ENCODE measurements around the gene PDLIM5. TPM values are rescaled to one million over a fixed set of nuclear protein-coding genes. Genes with fewer than 3 reads are reported as not detected.
"Not testable (repeated sequence)": the region's sequence is repeated elsewhere in the genome, so short reads cannot be mapped to it uniquely, and the experiment has no call there.

The PDLIM5 gene
- total RNA-seq, 1 experiment from 2014 or later, result 53.8 TPM

DNA sequence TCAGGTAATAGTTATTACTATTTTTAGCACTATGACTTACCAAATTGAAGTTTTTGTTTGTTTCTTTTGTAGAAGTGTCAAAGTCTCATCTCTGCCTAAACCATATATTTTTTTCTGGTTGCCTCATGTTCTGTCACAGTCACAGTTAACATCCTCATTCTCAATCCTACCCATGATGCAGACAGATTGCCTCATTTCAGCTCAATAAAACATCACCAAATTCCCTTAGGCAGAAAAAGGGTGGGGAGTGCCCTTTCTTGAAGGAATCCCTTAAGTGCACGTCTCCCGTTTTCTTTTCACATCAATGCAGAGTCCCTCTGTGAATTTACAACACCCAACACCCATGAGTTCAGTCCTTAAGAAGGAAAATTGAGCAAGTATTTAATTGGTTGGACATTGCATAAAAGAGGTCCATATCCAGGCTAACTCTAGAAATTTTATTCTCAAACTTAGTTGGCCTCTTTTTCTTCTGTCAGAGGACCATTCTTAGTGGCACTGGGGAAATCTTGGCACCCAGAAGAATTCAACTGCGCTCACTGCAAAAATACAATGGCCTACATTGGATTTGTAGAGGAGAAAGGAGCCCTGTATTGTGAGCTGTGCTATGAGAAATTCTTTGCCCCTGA lies 202.4 kb downstream of the PDLIM5 start:
- H2AFZ ChIP-seq (ENCODE audit: low read length), result no peak overlapping the region
- H3K36me3 ChIP-seq (ENCODE audit: insufficient read depth, low read length), result no peaks in the 10 kb centered on the region
- H3K9me3 ChIP-seq (ENCODE audit: low read length), result no peaks in the 10 kb centered on the region
- no peaks in the 10 kb centered on the region for H3K9me2 ChIP-seq (replicated peaks; ENCODE audit: insufficient read depth, low read length)
- no peaks in the 10 kb centered on the region for H3K79me2 ChIP-seq (ENCODE audit: low read length)
- no peak overlapping the region for H3K4me3 ChIP-seq (ENCODE audit: low read length)
- no peak overlapping the region for H3K9ac ChIP-seq (ENCODE audit: low read length)
- H4K20me1 ChIP-seq (ENCODE audit: insufficient read depth, low read depth, low read length), result no peaks in the 10 kb centered on the region
- H3K4me1 ChIP-seq (ENCODE audit: low read length), result no peaks in the 10 kb centered on the region
- no peak for DNase-seq
- no peaks in the 10 kb centered on the region for H3K27me3 ChIP-seq (ENCODE audit: low read length)
- no peak overlapping the region for H3K4me2 ChIP-seq (ENCODE audit: low read depth, low read length, poor library complexity, severe bottlenecking)
- H3K27ac ChIP-seq (ENCODE audit: low read length), result no peak overlapping the region

DNA sequence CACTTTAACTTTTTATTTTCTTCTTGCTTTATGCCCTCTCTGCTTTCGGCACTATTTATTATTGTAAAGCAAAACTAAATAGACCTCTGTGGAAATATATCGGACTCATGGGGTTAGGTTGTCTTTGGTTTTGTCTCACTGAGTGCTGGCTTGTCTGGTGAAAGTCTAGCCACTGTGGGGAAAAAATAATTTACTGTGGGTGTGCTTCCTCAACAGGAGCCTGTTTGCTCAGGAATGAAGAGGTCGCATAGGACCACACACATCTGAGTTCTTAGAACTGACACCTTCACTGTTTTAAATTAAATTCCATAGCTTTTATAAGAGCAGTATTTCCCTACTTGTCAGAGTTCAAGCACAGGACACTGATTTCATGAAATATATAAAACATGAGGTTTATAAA lies 203.0 kb downstream of the PDLIM5 start:
- Histone ChIP-seq H3K9me3 (ENCODE audit: low read length) (no peaks in the 10 kb centered on the region), H3K27ac (ENCODE audit: low read length) (no peak overlapping the region), H2AFZ (ENCODE audit: low read length) (no peak overlapping the region), H3K4me3 (ENCODE audit: low read length) (no peak overlapping the region), H3K27me3 (ENCODE audit: low read length) (no peaks in the 10 kb centered on the region), H3K9me2 (replicated peaks; ENCODE audit: insufficient read depth, low read length) (no peaks in the 10 kb centered on the region), H3K4me1 (ENCODE audit: low read length) (no peaks in the 10 kb centered on the region), H3K36me3 (ENCODE audit: insufficient read depth, low read length) (no peaks in the 10 kb centered on the region), H3K79me2 (ENCODE audit: low read length) (no peaks in the 10 kb centered on the region), H3K4me2 (ENCODE audit: low read depth, low read length, poor library complexity, severe bottlenecking) (no peak overlapping the region), H4K20me1 (ENCODE audit: insufficient read depth, low read depth, low read length) (no peaks in the 10 kb centered on the region), H3K9ac (ENCODE audit: low read length) (no peak overlapping the region)
- no peak for DNase-seq

GRCh38 chr4:94660614-94661013 lies 208.9 kb downstream of the PDLIM5 start:
- no peaks in the 10 kb centered on the region for H3K9me2 ChIP-seq (replicated peaks; ENCODE audit: insufficient read depth, low read length)
- no peak overlapping the region for H3K4me2 ChIP-seq (ENCODE audit: low read depth, low read length, poor library complexity, severe bottlenecking)
- no peak for DNase-seq
- H2AFZ ChIP-seq (ENCODE audit: low read length), result no peak overlapping the region
- H4K20me1 ChIP-seq (ENCODE audit: insufficient read depth, low read depth, low read length), result no peaks in the 10 kb centered on the region
- no peak overlapping the region for H3K27ac ChIP-seq (ENCODE audit: low read length)
- H3K9ac ChIP-seq (ENCODE audit: low read length), result no peak overlapping the region
- H3K4me3 ChIP-seq (ENCODE audit: low read length), result no peak overlapping the region
- no peaks in the 10 kb centered on the region for H3K4me1 ChIP-seq (ENCODE audit: low read length)
- H3K79me2 ChIP-seq (ENCODE audit: low read length), result no peaks in the 10 kb centered on the region
- H3K27me3 ChIP-seq (ENCODE audit: low read length), result no peaks in the 10 kb centered on the region
- H3K9me3 ChIP-seq (ENCODE audit: low read length), result no peaks in the 10 kb centered on the region
- H3K36me3 ChIP-seq (ENCODE audit: insufficient read depth, low read length), result no peaks in the 10 kb centered on the region

GRCh38 chr4:94665021-94665420 lies 213.3 kb downstream of the PDLIM5 start:
- not testable (repeated sequence) for H3K4me3 ChIP-seq (ENCODE audit: low read length); H3K9me3 ChIP-seq (ENCODE audit: low read length); H3K27ac ChIP-seq (ENCODE audit: low read length); DNase-seq; H4K20me1 ChIP-seq (ENCODE audit: insufficient read depth, low read depth, low read length); H3K4me1 ChIP-seq (ENCODE audit: low read length); H3K4me2 ChIP-seq (ENCODE audit: low read depth, low read length, poor library complexity, severe bottlenecking); H3K9me2 ChIP-seq (replicated peaks; ENCODE audit: insufficient read depth, low read length); H3K9ac ChIP-seq (ENCODE audit: low read length); H2AFZ ChIP-seq (ENCODE audit: low read length); H3K79me2 ChIP-seq (ENCODE audit: low read length); H3K27me3 ChIP-seq (ENCODE audit: low read length); H3K36me3 ChIP-seq (ENCODE audit: insufficient read depth, low read length)

DNA sequence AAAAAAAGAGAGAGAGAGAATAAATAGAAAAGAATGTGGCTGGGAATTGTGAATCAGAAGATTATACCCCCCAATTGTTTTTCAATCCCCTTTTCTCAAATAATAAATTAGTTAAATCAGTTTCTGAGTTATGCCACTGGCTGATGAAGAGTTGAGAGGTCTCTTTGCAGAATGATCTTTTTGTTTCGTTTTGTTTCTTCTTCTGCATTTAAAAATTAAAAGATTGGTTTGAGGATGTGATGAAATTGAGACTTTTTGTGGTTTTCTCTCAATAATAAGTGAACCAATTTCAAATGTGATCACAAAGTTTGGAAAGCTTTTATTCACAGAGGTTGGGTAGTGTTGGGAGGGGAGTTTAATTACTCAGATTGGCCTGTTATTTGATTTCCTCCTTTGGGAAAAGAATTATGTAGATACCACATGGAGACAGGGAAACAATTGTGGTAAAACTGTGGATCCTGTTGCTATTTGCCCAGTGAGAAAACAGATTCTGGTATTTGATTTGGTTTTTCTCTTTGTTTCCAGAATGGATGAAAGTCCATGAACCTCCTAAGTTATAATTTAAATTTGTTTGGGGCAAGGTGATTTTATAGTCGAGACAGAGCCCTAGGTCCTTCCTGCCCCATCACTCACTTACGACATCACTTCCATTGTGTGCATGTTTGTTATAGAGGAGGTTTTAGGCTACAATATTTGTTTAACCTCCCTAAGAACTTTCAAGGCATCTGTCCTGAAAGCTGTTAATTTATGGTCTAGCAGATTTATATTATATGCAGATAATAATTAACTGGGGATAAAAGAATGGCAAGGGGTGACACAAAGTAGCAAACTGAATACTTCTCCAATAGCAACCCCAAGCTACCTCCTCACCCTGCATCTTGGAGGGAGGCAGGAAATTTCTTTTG lies 214.0 kb downstream of the PDLIM5 start:
- Histone ChIP-seq H3K36me3 (ENCODE audit: insufficient read depth, low read length) (no peaks in the 10 kb centered on the region), H3K27ac (ENCODE audit: low read length) (no peak overlapping the region), H2AFZ (ENCODE audit: low read length) (no peak overlapping the region), H3K79me2 (ENCODE audit: low read length) (no peaks in the 10 kb centered on the region), H3K9me3 (ENCODE audit: low read length) (no peaks in the 10 kb centered on the region), H3K9me2 (replicated peaks; ENCODE audit: insufficient read depth, low read length) (no peaks in the 10 kb centered on the region), H3K4me1 (ENCODE audit: low read length) (no peaks in the 10 kb centered on the region), H3K27me3 (ENCODE audit: low read length) (no peaks in the 10 kb centered on the region), H4K20me1 (ENCODE audit: insufficient read depth, low read depth, low read length) (no peaks in the 10 kb centered on the region), H3K9ac (ENCODE audit: low read length) (no peak overlapping the region), H3K4me2 (ENCODE audit: low read depth, low read length, poor library complexity, severe bottlenecking) (no peak overlapping the region), H3K4me3 (ENCODE audit: low read length) (no peak overlapping the region)
- DNase-seq, result no peak

DNA sequence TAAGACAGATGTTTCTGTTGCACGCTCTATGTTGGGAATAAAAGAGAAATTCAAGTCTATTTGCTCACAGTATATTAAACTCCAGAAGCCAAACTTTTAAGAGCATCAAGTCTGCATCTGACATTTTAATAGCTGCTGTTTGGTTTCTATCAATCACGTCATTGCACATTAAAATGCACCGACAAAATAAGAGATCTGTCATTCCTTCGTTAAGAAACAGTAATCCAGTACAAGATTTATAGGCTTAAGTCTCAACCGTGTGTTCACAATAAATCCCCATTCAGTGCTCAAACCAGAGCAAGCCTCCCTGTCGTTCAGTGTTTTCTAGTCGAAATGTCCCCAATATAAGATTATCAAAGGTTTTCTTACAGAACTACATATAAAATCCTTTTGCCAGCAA lies 217.0 kb downstream of the PDLIM5 start:
- Histone ChIP-seq H3K36me3 (ENCODE audit: insufficient read depth, low read length) (no peaks in the 10 kb centered on the region), H3K79me2 (ENCODE audit: low read length) (no peaks in the 10 kb centered on the region), H3K27ac (ENCODE audit: low read length) (no peak overlapping the region), H3K4me1 (ENCODE audit: low read length) (no peaks in the 10 kb centered on the region; the same call in 1 of the 2 replicates), H3K27me3 (ENCODE audit: low read length) (no peaks in the 10 kb centered on the region), H3K9me2 (replicated peaks; ENCODE audit: insufficient read depth, low read length) (no peaks in the 10 kb centered on the region), H3K4me3 (ENCODE audit: low read length) (no peak overlapping the region), H2AFZ (ENCODE audit: low read length) (no peak overlapping the region), H4K20me1 (ENCODE audit: insufficient read depth, low read depth, low read length) (no peaks in the 10 kb centered on the region), H3K9me3 (ENCODE audit: low read length) (no peaks in the 10 kb centered on the region), H3K9ac (ENCODE audit: low read length) (no peak overlapping the region), H3K4me2 (ENCODE audit: low read depth, low read length, poor library complexity, severe bottlenecking) (no peak overlapping the region)
- no peak for DNase-seq

DNA sequence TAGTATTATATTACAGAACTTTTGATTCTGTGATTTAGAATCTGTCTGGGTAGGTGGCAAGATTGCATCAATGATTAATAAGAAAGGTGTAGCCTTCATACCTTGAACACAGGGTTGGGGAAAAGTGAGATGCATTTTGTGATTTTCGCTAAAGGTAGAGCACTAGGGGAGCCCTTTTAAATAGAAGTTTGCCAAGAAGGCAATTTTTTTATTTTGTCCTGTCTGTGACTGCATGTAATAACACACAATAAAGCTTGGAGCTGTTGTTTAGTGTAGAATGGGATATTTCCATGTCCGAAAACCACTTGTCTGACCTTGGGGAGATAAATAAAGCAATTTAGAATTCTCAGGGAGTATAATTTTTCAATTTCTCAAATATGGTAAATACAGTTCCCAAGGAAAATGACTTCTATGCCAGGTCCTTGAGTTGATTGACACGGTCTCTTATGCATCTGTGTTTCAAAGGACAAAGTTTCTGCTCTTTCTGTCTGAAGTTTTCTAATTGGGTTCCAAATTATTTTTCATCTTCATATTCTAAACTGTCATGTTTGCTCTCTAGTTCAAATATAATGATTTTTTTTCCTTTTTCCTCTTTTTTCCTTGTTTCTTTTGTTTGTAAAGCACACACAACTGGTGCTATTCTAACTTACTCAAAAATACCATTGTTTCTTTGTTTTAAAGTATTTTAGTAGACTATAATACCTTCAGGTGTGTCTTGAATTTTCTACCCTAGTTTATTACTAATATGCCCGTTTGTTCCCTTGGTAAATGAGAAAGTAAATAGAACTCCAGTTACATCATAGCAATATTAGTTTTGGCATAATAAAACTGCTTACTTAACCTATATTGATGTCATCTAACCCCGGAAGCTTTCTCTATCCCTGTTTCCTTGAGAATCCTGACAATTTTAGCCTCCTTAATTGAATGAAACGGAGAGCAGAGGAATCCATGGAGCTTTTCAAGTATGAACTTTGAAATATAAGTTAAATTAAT lies 218.2 kb downstream of the PDLIM5 start:
- H3K4me2 ChIP-seq (ENCODE audit: low read depth, low read length, poor library complexity, severe bottlenecking), result no peak overlapping the region
- no peaks in the 10 kb centered on the region; the same call in 1 of the 2 replicates for H3K4me1 ChIP-seq (ENCODE audit: low read length)
- H3K27ac ChIP-seq (ENCODE audit: low read length), result no peak overlapping the region
- H3K36me3 ChIP-seq (ENCODE audit: insufficient read depth, low read length), result no peaks in the 10 kb centered on the region
- DNase-seq, result no peak
- no peak overlapping the region for H3K9ac ChIP-seq (ENCODE audit: low read length)
- no peaks in the 10 kb centered on the region for H4K20me1 ChIP-seq (ENCODE audit: insufficient read depth, low read depth, low read length)
- H3K79me2 ChIP-seq (ENCODE audit: low read length), result no peaks in the 10 kb centered on the region
- H3K9me2 ChIP-seq (replicated peaks; ENCODE audit: insufficient read depth, low read length), result no peaks in the 10 kb centered on the region
- no peaks in the 10 kb centered on the region for H3K27me3 ChIP-seq (ENCODE audit: low read length)
- no peak overlapping the region for H2AFZ ChIP-seq (ENCODE audit: low read length)
- H3K4me3 ChIP-seq (ENCODE audit: low read length), result no peak overlapping the region
- H3K9me3 ChIP-seq (ENCODE audit: low read length), result no peaks in the 10 kb centered on the region

DNA sequence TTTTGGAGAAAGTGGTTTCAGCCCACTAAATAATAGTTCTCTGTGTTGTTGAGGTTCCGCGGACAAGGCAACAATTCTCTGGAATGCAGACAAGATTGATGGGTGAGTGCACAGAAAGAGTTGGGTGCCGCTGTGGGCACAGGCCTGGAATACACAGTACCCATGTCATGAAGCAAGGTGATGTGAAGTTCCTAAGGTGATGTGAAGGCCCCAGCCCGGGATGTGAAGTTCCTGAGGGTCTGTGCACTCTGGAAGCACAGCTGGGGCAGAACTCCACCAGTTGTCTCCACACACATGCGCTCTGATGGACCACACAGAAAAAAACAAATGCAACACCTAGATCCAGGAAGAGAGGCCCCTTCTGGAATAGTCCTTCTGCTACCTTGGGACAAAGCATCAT lies 219.4 kb downstream of the PDLIM5 start:
- Histone ChIP-seq H3K27ac (ENCODE audit: low read length) (no peak overlapping the region), H3K27me3 (ENCODE audit: low read length) (no peaks in the 10 kb centered on the region), H3K4me1 (ENCODE audit: low read length) (no peaks in the 10 kb centered on the region; the same call in 1 of the 2 replicates), H3K9me2 (replicated peaks; ENCODE audit: insufficient read depth, low read length) (no peaks in the 10 kb centered on the region), H3K4me3 (ENCODE audit: low read length) (no peak overlapping the region), H3K9ac (ENCODE audit: low read length) (no peak overlapping the region), H3K9me3 (ENCODE audit: low read length) (no peaks in the 10 kb centered on the region), H3K4me2 (ENCODE audit: low read depth, low read length, poor library complexity, severe bottlenecking) (no peak overlapping the region), H3K36me3 (ENCODE audit: insufficient read depth, low read length) (no peaks in the 10 kb centered on the region), H2AFZ (ENCODE audit: low read length) (no peak overlapping the region), H4K20me1 (ENCODE audit: insufficient read depth, low read depth, low read length) (no peaks in the 10 kb centered on the region), H3K79me2 (ENCODE audit: low read length) (no peaks in the 10 kb centered on the region)
- no peak for DNase-seq
